CD14-positive monocyte (primary cell): ENCODE measurements around the gene CACYBP. TPM values are rescaled to one million over a fixed set of nuclear protein-coding genes. Genes with fewer than 3 reads are reported as not detected.

ENCODE experiments used
- DNase-seq, 3 donors: peaks; one replicate each; pipeline ENCODE4 v3.0.0-alpha.2; 2011 to 2022
- H2AFZ ChIP-seq: 2 replicates; pipeline ENCODE4 v1.6.0; 2012; ENCODE audit warnings: mild to moderate bottlenecking, low read depth, low read length, inconsistent platforms; ENCODE audit not compliant: insufficient read depth, poor library complexity, severe bottlenecking
- H3K27ac ChIP-seq, 2 donors: 1 replicate in 1 of 2; 2 replicates in 1 of 2; pipeline ENCODE4 v1.5.1; 2012 to 2013; ENCODE audit warnings: low read length in 2 of 2, control low read depth in 1 of 2, inconsistent platforms in 1 of 2, low read depth in 1 of 2, mild to moderate bottlenecking in 1 of 2
- H3K27me3 ChIP-seq, 2 donors: one replicate each; pipeline versions ENCODE4 v1.6.0 to v1.6.1; 2011 to 2013; ENCODE audit warnings: low read length in 2 of 2; ENCODE audit not compliant: control insufficient read depth in 2 of 2, insufficient read depth in 2 of 2
- H3K36me3 ChIP-seq, 2 donors: replicated peaks in 1 of 2; 1 replicate in 1 of 2; 2 replicates in 1 of 2; pipeline versions ENCODE4 v1.5.1 to v1.6.1; 2012 to 2013; ENCODE audit warnings: low read length in 2 of 2, control low read depth in 1 of 2, inconsistent platforms in 1 of 2, mild to moderate bottlenecking in 1 of 2; ENCODE audit not compliant: insufficient read depth in 2 of 2, control insufficient read depth in 1 of 2
- H3K4me1 ChIP-seq, 2 donors: 1 replicate in 1 of 2; 2 replicates in 1 of 2; pipeline versions ENCODE4 v1.5.1 to v1.6.1; 2012 to 2013; ENCODE audit warnings: low read length in 2 of 2, control low read depth in 1 of 2, inconsistent platforms in 1 of 2, mild to moderate bottlenecking in 1 of 2, moderate library complexity in 1 of 2; ENCODE audit not compliant: insufficient read depth in 2 of 2, control insufficient read depth in 1 of 2
- H3K4me2 ChIP-seq: replicated peaks from 2 replicates; pipeline ENCODE3; 2012; ENCODE audit warnings: low read length, moderate library complexity, mild to moderate bottlenecking; ENCODE audit not compliant: poor library complexity, severe bottlenecking; ENCODE audit errors: extremely low read depth
- H3K4me3 ChIP-seq, 3 experiments: fragments of 200-600 bp in 1 of 3; sonication (generic) in 1 of 3; replicated peaks in 1 of 3; 1 replicate in 2 of 3; 2 replicates in 1 of 3; pipeline ENCODE4 v1.5.1; 2011 to 2013; ENCODE audit warnings: low read length in 3 of 3, mild to moderate bottlenecking in 3 of 3, control low read depth in 2 of 3, low read depth in 2 of 3, inconsistent platforms in 1 of 3, moderate library complexity in 1 of 3
- H3K79me2 ChIP-seq: 2 replicates; pipeline ENCODE4 v1.6.0; 2012; ENCODE audit warnings: mild to moderate bottlenecking, control low read depth, inconsistent platforms, low read length, moderate library complexity; ENCODE audit not compliant: insufficient read depth
- H3K9ac ChIP-seq: 2 replicates; pipeline ENCODE4 v1.6.0; 2017; ENCODE audit warnings: low read length, mild to moderate bottlenecking; ENCODE audit not compliant: insufficient read depth, poor library complexity, severe bottlenecking
- H3K9me3 ChIP-seq, 2 donors: replicated peaks in 1 of 2; 1 replicate in 1 of 2; 2 replicates in 1 of 2; pipeline versions ENCODE4 v1.5.1 to v1.6.1; 2012 to 2013; ENCODE audit warnings: low read length in 2 of 2, control low read depth in 1 of 2; ENCODE audit not compliant: control insufficient read depth in 1 of 2, insufficient read depth in 1 of 2
- H4K20me1 ChIP-seq: 2 replicates; pipeline ENCODE4 v1.6.0; 2012; ENCODE audit warnings: mild to moderate bottlenecking, low read length, control low read depth, moderate library complexity; ENCODE audit not compliant: insufficient read depth
- H3K27ac Mint-ChIP-seq, 7 donors: one replicate each; pipeline ENCODE4 v1.8.0; 2020; ENCODE audit warnings: mild to moderate bottlenecking in 7 of 7, mixed read lengths in 7 of 7, moderate library complexity in 6 of 7, inconsistent platforms in 2 of 7
- H3K27me3 Mint-ChIP-seq, 3 donors: one replicate each; pipeline ENCODE4 v1.8.0; 2021 to 2022; ENCODE audit warnings: low read depth in 3 of 3, mild to moderate bottlenecking in 3 of 3, mixed read lengths in 3 of 3, moderate library complexity in 3 of 3, inconsistent platforms in 1 of 3
- H3K36me3 Mint-ChIP-seq, 2 donors: one replicate each; pipeline ENCODE4 v1.8.0; 2020; ENCODE audit warnings: mixed read lengths in 2 of 2, inconsistent platforms in 1 of 2, mild to moderate bottlenecking in 1 of 2
- H3K4me1 Mint-ChIP-seq: one replicate; pipeline ENCODE4 v1.8.0; 2020; ENCODE audit warnings: mild to moderate bottlenecking, mixed read lengths
- H3K4me3 Mint-ChIP-seq, 2 donors: one replicate each; pipeline ENCODE4 v1.8.0; 2020; ENCODE audit warnings: mild to moderate bottlenecking in 2 of 2, mixed read lengths in 2 of 2, moderate library complexity in 1 of 2
- H3K9me3 Mint-ChIP-seq, 7 donors: one replicate each; pipeline ENCODE4 v1.8.0; 2020 to 2022; ENCODE audit warnings: mixed read lengths in 7 of 7, mild to moderate bottlenecking in 6 of 7, moderate library complexity in 6 of 7, inconsistent platforms in 2 of 7
- WGBS: methylation state at CpG from one replicate; pipeline ENCODE4 v1.1.5; 2013; ENCODE audit warnings: missing lambda C conversion rate; ENCODE audit not compliant: insufficient coverage; 5-methylcytosine and 5-hydroxymethylcytosine counted together
- intact Hi-C, 2 donors: fragments of 100-400 bp; cut with micrococcal nuclease; formaldehyde crosslinking; loops; one replicate each; pipeline versions ENCODE4 v1.15.0 to v1.15.1; 2023
- polyA plus RNA-seq, 3 donors: library from polyadenylated mRNA; depleted of rRNA in 1 of 3; unstranded in 2 of 3; stranded (reverse) in 1 of 3; fragments of 300-500 nt in 2 of 3; fragments of >200 nt in 1 of 3; fragmentation: Illumina TruSeq in 2 of 3; gene quantifications; 1 replicate in 2 of 3; 2 replicates in 1 of 3; pipeline ENCODE4 v1.2.3, GENCODE V29; 2012 to 2021
- TF ChIP-seq, protein P1 (sequence below): fragments of 200-600 bp; IDR thresholded peaks from one replicate; pipeline ENCODE4 v1.8.0; 2022; ENCODE audit warnings: antibody characterized with exemption, mild to moderate bottlenecking

Gene CACYBP
- polyA plus RNA-seq, 3 donors, result 15.0 to 86.9 (median 74.8) TPM

DNA sequence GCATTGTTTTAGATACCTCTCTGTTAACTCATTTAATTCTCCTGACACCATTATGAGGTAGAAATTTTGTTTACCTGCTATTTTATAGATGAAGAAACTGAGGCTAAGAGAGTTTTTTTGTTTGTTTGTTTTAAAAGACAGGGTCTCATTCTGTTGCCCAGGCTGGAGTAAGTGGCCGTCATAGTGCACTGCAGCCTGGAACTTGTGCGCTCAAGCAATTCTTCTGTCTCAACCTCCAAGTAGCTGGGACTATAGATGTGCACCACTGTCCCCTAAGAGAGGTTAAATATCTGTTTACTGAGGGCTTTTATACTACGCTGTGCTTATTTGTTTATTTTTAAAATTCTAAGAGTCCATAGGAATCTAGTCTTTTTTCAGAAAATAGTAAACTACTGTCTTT is 43.7 kb upstream of the CACYBP start:
- Mint-ChIP-seq H3K4me3 (no peak overlapping the region), H3K27ac (no peak overlapping the region), H3K36me3 (peaks cover 7% of the 10 kb centered on the region in 2 donors), H3K27me3 (no peaks in the 10 kb centered on the region), H3K9me3 (peaks cover 0 to 3% (median 0%) of the 10 kb centered on the region in 7 donors), H3K4me1 (peaks cover 47% of the 10 kb centered on the region)
- Histone ChIP-seq H3K27ac (no peak overlapping the region), H3K9ac (no peak overlapping the region), H3K36me3 (peaks cover 3 to 6% of the 10 kb centered on the region in 2 donors), H3K27me3 (no peaks in the 10 kb centered on the region), H3K4me1 (peaks cover 43 to 60% of the 10 kb centered on the region in 2 donors), H3K4me3 (no peak overlapping the region), H4K20me1 (no peaks in the 10 kb centered on the region), H3K79me2 (no peaks in the 10 kb centered on the region), H3K4me2 (no peak overlapping the region), H3K9me3 (no peaks in the 10 kb centered on the region), H2AFZ (no peak overlapping the region)
- intact Hi-C loops, result no loop called here
- DNase-seq, result no peak
- no CpG with 5 or more reads among the region's 3 CpGs for WGBS
- TF ChIP-seq, protein P1, sequence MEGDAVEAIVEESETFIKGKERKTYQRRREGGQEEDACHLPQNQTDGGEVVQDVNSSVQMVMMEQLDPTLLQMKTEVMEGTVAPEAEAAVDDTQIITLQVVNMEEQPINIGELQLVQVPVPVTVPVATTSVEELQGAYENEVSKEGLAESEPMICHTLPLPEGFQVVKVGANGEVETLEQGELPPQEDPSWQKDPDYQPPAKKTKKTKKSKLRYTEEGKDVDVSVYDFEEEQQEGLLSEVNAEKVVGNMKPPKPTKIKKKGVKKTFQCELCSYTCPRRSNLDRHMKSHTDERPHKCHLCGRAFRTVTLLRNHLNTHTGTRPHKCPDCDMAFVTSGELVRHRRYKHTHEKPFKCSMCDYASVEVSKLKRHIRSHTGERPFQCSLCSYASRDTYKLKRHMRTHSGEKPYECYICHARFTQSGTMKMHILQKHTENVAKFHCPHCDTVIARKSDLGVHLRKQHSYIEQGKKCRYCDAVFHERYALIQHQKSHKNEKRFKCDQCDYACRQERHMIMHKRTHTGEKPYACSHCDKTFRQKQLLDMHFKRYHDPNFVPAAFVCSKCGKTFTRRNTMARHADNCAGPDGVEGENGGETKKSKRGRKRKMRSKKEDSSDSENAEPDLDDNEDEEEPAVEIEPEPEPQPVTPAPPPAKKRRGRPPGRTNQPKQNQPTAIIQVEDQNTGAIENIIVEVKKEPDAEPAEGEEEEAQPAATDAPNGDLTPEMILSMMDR, result no peak

DNA sequence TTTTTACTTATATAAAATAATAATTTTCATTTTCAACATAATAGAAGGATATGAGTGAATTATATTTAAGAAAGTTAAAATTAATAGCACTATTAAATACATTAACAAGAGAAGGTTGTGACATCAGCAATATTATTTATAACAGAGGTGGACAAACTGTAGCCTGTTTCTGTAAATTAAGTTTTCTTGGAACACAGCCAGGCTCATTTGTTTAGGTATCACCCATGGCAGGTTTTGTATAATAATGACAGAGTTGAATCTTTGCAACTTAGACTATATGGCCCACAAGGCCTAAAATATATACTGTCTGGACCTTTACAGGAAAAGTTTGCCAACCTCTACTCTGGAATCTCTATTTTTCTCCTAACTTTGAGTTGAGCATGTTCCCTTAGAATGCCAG is 42.8 kb upstream of the CACYBP start:
- H3K4me1 Mint-ChIP-seq, result peaks cover 47% of the 10 kb centered on the region
- no peaks in the 10 kb centered on the region for H3K27me3 Mint-ChIP-seq
- peaks cover 43 to 64% of the 10 kb centered on the region in 2 donors for H3K4me1 ChIP-seq

More for the DNA sequence above, 42.8 kb upstream of the CACYBP start:
- Histone ChIP-seq H4K20me1 (no peaks in the 10 kb centered on the region), H3K36me3 (peaks cover 3 to 6% of the 10 kb centered on the region in 2 donors), H3K79me2 (no peaks in the 10 kb centered on the region), H3K27me3 (no peaks in the 10 kb centered on the region), H3K9ac (no peak overlapping the region), H2AFZ (no peak overlapping the region), H3K9me3 (no peaks in the 10 kb centered on the region), H3K4me3 (no peak overlapping the region), H3K4me2 (no peak overlapping the region), H3K27ac (no peak overlapping the region)
- no peak for DNase-seq
- peaks cover 7% of the 10 kb centered on the region in 2 donors for H3K36me3 Mint-ChIP-seq
- H3K4me3 Mint-ChIP-seq, result no peak overlapping the region
- peaks cover 0 to 3% (median 0%) of the 10 kb centered on the region in 7 donors for H3K9me3 Mint-ChIP-seq
- H3K27ac Mint-ChIP-seq, result no peak overlapping the region
- intact Hi-C loops, result no loop called here
- TF ChIP-seq, protein P1, result no peak
